Measurements from ENCODE around the gene CYP2B6.
"Not testable (repeated sequence)": the region's sequence is repeated elsewhere in the genome, so short reads cannot be mapped to it uniquely, and the experiment has no call there.

The CYP2B6 gene

DNA sequence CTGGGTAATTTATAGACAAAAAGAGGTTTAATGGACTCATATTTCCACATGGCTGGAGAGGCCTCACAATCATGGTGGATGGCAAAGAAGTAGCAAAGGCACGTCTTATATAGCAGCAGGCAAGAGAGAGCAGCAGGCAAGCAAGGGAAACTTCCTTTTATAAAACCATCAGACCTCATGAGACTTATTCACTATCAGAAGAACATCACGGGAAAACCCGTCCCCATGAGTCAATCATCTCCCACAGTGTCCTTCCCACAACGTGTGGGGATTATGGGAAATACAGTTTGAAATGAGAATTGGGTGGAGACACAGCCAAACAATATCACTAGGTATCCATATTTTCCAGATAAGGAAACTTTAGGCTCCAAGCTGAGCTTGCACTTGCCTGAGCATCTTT lies 9.5 kb upstream of the CYP2B6 start:
- no peak for DNase-seq

DNA sequence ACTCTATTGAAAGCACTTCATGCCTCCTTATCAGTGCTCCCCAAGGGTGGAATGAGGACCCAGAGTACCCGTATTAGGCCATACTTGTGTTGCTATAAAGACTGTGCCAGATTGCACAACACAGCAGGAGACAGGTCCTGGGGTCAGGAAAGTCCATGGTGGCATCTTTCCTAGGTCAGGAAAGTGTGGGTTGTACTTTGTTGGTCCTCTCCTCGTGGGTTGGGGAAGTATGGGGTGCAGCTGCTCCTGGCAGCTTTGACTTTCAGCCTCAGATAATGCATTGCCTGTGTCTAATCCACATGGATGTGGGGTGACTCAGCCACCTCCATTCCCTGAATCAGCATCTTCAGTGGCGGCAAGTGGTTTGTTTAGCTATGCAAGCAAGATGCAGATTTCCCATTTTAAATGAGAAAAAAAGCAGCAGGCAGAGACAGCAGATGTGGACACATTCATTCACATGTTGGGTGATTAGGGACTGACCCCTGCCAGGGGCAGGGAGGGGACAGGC lies 8.4 kb upstream of the CYP2B6 start:
- DNase-seq: no peak

DNA sequence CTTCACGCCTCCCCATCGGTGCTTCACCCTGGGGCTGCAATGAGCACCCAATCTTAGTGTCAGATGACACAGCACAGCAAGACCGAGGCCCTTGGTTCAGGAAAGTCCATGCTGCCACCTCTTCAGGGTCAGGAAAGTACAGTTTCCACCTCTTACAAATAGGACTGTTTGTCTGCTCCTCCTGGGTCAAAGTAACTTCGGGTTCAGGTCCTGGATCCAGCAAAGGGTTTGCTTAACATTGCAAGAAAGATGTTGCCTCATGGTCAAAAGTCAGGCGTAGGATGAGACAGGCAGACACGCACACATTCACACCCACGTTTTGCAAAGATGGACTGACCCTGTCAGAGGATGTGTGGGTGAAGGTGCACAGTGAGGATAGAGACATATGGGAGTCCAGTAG lies 1.6 kb upstream of the CYP2B6 start:
- DNase-seq: no peak

- DNase-seq: no peak
Observed at GRCh38 chr19:40995355-40995754, 4.3 kb downstream of the CYP2B6 start.

DNA sequence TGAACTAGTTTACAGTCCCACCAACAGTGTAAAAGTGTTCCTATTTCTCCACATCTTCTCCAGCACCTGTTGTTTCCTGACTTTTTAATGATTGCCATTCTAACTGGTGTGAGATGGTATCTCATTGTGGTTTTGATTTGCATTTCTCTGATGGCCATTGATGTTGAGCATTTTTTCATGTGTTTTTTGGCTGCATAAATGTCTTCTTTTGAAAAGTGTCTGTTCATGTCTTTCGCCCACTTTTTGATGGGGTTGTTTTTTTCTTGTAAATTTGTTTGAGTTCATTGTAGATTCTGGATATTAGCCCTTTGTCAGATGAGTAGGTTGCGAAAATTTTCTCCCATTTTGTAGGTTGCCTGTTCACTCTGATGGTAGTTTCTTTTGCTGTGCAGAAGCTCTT lies 7.9 kb downstream of the CYP2B6 start:
- DNase-seq: not testable (repeated sequence)

DNA sequence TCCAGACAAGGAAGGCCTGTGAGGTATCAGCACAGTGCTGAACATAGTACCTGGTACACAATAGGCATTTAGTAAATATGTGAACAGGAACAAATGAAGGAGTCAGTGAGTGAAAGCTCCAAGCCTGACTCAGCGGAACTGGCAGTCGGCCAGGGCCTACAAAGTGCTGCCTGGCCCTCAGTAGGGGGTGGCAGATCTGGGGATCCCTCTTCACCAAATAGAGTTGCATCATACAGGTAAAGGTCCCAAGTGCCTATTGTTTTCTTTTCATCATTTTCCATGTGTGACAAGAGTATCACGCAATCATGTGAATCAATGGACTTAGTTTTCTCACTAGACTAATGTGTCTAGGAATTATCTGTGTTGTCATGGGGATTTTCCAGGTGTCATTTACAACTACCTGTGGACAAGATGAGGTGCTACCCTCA lies 9.2 kb downstream of the CYP2B6 start:
- DNase-seq: no peak

DNA sequence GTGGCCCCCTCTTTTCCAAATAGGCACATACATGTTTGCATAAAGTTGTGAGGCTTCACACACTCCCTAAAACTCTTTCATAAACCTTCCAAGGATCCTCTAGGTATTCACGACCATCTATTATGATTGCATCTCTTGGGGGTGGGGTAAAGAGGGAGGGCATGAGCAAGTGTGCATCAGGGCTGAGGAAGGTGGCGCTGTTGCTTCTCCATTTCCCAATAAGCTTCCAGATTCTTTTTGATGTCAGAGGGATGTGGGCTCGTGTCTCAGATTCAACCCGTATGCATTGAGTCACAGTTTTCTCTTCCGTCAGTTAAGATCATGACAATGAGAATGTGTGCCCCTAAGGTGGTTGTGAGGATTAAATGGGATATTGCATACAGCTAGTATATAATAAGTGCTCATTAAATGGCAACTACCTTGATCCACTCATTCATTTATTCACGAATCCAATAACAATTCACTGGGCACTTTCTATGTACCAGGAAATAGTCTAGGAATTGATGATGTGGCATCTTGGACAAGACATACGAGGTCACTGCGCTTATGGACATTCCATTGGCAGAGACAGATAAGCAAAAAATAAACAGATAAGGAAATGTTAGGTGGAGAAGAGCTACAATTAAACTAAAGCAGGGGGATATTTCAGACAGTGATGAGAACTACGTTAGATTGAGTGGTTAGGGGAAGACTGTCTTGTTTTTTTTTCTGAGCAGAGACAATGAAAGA lies 10.3 kb downstream of the CYP2B6 start:
- no peak for DNase-seq

GRCh38 chr19:41003656-41004055 lies 12.6 kb downstream of the CYP2B6 start:
- DNase-seq: not testable (repeated sequence)

DNA sequence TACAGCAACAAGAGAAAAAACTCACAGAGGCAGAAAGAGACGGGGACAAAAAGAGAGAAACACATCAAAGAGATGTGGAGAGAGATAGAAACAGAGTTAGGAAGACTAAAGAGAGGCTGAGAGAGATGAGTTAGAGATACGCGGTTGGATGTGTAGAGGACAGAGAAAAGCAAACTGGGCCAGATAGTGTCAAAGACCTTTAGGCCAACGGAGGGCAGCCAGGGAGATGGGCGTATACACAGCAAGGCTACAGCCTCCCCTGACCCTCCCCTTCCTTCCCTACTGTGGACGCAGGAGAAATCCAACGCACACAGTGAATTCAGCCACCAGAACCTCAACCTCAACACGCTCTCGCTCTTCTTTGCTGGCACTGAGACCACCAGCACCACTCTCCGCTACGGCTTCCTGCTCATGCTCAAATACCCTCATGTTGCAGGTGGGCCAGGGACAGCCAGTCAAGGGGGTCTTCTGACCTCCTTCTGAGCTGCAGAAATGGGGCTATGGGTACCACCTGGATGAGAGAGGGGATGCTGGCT lies 18.7 kb downstream of the CYP2B6 start:
- DNase-seq: no peak

DNA sequence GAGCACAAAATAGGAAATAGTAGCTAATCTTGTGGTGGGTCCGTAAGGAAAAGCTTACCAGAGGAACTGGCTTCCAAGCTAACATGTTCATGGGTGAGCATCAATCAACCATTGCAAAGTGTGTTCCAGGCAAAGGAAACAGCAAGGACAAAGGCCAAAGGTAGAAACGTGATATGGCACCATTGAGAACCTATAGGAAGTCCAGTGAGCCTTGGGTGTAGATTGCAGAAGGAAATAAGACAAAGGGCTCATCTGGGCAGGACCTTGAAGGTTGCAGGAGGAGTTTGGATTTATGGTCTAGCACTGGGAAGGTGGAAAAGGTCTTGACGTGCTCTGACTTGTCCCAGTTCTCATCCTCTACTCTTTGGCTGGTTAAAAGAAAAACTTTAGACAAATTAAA lies 22.3 kb downstream of the CYP2B6 start:
- DNase-seq: no peak

DNA sequence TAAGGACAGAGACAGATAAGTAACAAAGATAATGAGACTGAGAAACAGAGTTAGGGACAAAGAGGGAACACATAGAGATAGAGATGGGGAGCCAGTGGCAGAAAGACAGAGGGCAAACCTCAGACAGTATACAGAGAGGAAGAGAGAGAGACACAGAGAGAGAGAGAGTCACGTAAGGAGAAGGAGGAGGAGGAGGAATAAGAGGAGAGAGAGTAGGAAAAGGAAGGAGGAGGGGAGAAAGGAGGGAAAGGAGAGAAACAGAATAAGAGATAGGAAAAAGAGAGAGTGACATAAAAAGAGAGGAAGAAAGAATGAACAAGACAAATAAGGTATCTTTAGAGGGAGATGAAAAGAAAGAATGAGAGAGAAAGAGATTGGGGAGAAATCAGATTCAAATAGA lies 23.6 kb downstream of the CYP2B6 start:
- DNase-seq: no peak

DNA sequence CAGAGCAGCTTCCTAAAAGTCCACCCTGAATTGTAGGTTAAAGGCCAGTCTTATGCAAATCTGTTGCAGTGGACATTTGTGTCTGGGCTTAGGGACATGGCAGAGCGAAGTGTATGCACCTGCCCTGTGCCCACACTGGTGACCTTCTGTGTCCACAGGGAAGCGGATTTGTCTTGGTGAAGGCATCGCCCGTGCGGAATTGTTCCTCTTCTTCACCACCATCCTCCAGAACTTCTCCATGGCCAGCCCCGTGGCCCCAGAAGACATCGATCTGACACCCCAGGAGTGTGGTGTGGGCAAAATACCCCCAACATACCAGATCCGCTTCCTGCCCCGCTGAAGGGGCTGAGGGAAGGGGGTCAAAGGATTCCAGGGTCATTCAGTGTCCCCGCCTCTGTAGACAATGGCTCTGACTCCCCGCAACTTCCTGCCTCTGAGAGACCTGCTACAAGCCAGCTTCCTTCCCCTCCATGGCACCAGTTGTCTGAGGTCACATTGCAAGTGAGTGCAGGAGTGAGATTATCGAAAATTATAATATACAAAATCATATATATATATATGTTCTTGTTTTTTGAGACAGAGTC lies 25.5 kb downstream of the CYP2B6 start:
- DNase-seq: no peak

GRCh38 chr19:41018736-41019290 lies 27.7 kb downstream of the CYP2B6 start:
- DNase-seq: no peak

DNA sequence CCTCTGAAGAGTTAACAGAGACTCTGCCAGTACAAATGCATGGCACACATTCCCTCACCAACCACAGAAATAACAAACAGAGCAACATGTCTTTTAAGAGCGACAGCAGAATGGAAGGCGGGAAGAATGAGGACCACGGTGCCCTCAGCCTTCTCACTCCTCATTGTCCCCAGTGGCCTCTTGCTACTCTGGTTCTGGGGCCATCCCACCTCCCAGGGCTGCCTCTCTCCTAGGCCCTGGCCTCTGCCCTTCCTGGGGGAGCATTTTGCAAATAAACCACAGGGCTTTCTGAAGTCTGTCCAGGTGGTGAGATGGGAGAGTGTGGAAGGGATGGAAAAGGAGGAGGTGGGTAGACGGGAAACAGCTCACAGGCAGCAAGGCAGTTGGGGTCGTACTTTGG lies 28.3 kb downstream of the CYP2B6 start:
- DNase-seq: no peak

GRCh38 chr19:41023193-41023592 lies 32.1 kb downstream of the CYP2B6 start:
- DNase-seq: no peak

GRCh38 chr19:41025411-41025810 lies 34.3 kb downstream of the CYP2B6 start:
- no peak for DNase-seq

DNA sequence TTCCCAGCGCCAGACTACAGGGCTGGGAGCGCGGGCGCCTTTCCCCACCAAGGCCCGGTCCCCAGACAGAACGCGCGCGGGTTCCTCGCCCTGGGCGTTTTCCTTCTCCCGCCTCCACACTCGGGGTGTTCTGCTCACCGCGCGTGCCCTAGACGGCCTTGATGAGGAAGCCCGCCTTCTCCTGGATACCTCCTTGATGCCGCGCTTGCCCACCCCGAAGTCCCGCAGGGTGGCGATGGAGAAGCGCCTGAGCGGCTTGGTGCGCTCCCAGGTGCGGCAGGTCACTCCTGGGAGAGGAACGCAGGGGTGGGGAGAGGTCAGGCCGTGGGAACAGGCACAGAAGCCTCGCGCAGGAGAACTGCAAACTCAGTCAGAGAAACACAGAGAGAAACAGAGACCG lies 34.8 kb downstream of the CYP2B6 start:
- DNase-seq: no peak

DNA sequence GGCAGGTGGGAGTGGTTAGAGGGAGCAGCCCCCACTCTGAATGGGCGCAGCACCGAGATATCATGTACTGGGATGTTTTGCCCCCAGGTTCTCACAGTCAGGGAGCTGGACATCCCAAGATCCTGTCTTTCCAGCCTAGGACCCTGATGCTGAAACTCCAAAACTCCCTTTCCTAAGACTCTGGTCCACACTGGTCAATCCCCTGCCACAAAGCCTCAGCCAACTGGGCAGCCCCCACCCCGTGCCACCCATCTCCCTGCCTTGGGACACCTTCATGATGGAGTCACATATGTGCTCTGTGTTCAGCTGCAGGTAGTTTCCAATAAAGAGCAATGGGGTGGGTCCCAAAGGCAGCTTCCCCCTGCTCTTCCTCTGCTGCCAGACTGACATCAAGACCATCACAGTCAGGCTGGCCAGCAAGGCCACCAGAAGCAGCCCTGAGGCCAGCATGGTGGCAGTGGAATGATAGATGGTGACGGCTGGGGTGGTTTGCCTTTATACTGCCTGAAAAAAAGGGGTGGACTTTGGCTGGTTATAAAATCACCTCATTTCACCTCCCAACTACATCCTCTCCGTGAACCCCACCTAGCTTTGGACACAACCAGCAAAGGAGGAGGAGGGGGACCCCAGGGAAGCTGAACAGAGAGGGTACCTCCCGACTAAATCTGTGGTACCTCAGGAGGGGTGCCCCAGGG lies 36.3 kb downstream of the CYP2B6 start:
- DNase-seq: no peak

DNA sequence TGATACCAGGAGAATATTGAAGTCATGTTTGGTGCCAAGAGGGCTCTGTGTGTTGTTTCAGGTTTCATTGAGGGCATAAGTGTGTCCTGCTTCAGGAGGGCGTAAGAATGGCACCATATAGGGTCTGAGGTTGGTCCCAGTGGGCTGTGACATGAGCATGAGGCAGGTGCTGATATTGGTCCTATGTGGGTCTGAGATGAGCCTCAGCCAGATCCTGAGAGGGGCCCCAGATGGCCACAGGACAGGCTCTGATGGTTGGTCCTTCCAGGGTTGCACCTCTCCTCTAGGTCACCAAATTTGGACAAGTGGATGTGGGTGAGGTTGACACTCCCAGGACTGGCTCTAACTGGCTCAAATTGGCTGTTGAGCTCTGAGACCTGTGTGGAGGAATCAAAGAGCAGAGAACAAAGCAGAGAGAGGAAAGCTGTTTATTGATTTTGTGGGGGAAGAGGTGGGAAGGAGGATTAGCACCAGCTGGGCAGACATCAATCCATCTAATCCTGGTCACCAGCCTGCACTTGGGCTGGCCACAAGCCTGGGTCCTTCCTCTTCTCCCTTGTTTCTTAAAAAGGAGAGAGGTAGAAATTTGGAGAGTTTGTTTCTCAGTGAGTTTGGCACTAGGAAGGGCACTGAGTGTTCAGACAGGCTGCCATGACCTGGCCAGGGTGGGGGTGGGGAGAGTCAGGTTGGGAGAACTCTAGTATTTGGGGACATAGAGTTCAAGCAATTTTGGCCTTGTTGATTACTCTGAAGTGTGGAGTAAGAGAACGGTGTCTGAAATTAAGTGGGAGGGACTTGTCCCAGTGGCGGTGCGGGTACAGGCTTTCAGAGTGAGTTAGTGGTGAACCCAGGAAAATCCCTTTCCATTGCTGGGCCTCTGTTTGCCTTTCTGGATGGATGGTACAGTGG lies 38.7 kb downstream of the CYP2B6 start:
- no peak for DNase-seq

DNA sequence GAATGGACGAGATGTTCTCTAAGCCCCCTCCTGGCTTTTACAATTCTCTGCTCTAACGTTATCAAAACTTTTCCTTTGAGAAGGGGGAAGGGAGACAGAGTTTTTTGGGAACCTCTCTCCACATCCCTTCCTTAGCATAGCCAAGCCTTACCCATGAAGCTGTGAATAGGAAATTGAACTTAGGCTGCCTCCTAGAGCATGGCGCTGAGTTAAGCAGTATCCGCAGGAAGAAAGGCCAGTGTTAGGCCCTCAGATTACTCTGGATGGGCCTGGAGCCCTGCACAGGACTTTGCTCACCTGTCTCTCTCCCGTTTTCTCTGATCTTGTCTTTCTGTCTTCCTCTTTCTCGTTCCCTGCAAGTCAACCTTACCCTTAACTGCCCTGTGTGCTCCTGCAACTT lies 39.6 kb downstream of the CYP2B6 start:
- no peak for DNase-seq

- no peak for DNase-seq
Observed at GRCh38 chr19:41031916-41032315, 40.8 kb downstream of the CYP2B6 start.

GRCh38 chr19:41033324-41033723 lies 42.2 kb downstream of the CYP2B6 start:
- not testable (repeated sequence) for DNase-seq

All from NCI-H187 treated with DMSO at 0.1 percent for 48 hours (cell line).